ENCODE data around the gene DIS3.
"Not testable (repeated sequence)": the region's sequence is repeated elsewhere in the genome, so short reads cannot be mapped to it uniquely, and the experiment has no call there.

Gene DIS3

GRCh38 chr13:72781451-72782439 is at the start of gene DIS3, which contains the start of gene PIBF1:
Gene DIS3, minus strand, starts transcription at chr13:72781900. Its CDS starts 68 bp downstream, at chr13:72781832.
Gene PIBF1, plus strand, starts transcription at chr13:72782133. Its CDS starts 1,337 bp downstream, at chr13:72783470.
- peak; percentile 91 for TF ChIP-seq POLR2A (IDR thresholded peaks at IDR 0.05; ENCODE audit: low read length)
- no peak for TF ChIP-seq GATA1 (IDR thresholded peaks at IDR 0.05; ENCODE audit: low read depth, low read length)
- peak; percentile 97 to 98 for DNase-seq

- TF ChIP-seq POLR2A (IDR thresholded peaks at IDR 0.05; ENCODE audit: low read length) (no peak), GATA1 (IDR thresholded peaks at IDR 0.05; ENCODE audit: low read depth, low read length) (no peak)
- DNase-seq, result no peak
Observed at GRCh38 chr13:72823724-72824123, 42.0 kb upstream of the DIS3 start.

- no peak for DNase-seq
- TF ChIP-seq GATA1 (IDR thresholded peaks at IDR 0.05; ENCODE audit: low read depth, low read length), result no peak
- no peak for TF ChIP-seq POLR2A (IDR thresholded peaks at IDR 0.05; ENCODE audit: low read length)
Observed at GRCh38 chr13:72823081-72823480, 41.4 kb upstream of the DIS3 start.

- DNase-seq, result no peak
- TF ChIP-seq POLR2A (IDR thresholded peaks at IDR 0.05; ENCODE audit: low read length) (no peak), GATA1 (IDR thresholded peaks at IDR 0.05; ENCODE audit: low read depth, low read length) (no peak)
Observed at GRCh38 chr13:72820898-72821279, 39.2 kb upstream of the DIS3 start.

GRCh38 chr13:72820156-72820897 is 38.6 kb upstream of the DIS3 start:
- no peak for TF ChIP-seq GATA1 (IDR thresholded peaks at IDR 0.05; ENCODE audit: low read depth, low read length)
- no peak for TF ChIP-seq POLR2A (IDR thresholded peaks at IDR 0.05; ENCODE audit: low read length)
- DNase-seq, result peak; percentile 15 to 41

GRCh38 chr13:72808917-72809500 is 27.3 kb upstream of the DIS3 start:
- no peak for TF ChIP-seq GATA1 (IDR thresholded peaks at IDR 0.05; ENCODE audit: low read depth, low read length)
- no peak for TF ChIP-seq POLR2A (IDR thresholded peaks at IDR 0.05; ENCODE audit: low read length)
- DNase-seq, result peak; percentile 25 to 59

- DNase-seq, result not testable (repeated sequence)
Observed at GRCh38 chr13:72806514-72806913, 24.8 kb upstream of the DIS3 start.

- peak; percentile 4 to 22 for DNase-seq
- no peak for TF ChIP-seq GATA1 (IDR thresholded peaks at IDR 0.05; ENCODE audit: low read depth, low read length)
Observed at GRCh38 chr13:72805676-72806346, 24.1 kb upstream of the DIS3 start.

- TF ChIP-seq POLR2A (IDR thresholded peaks at IDR 0.05; ENCODE audit: low read length) (no peak), GATA1 (IDR thresholded peaks at IDR 0.05; ENCODE audit: low read depth, low read length) (no peak)
- no peak for DNase-seq
Observed at GRCh38 chr13:72804301-72804700, 22.6 kb upstream of the DIS3 start.

- DNase-seq, result no peak
- TF ChIP-seq GATA1 (IDR thresholded peaks at IDR 0.05; ENCODE audit: low read depth, low read length) (no peak), POLR2A (IDR thresholded peaks at IDR 0.05; ENCODE audit: low read length) (no peak)
Observed at GRCh38 chr13:72798817-72799216, 17.1 kb upstream of the DIS3 start.

- no peak for DNase-seq
- TF ChIP-seq GATA1 (IDR thresholded peaks at IDR 0.05; ENCODE audit: low read depth, low read length), result no peak
- TF ChIP-seq POLR2A (IDR thresholded peaks at IDR 0.05; ENCODE audit: low read length), result no peak
Observed at GRCh38 chr13:72792640-72793039, 10.9 kb upstream of the DIS3 start.

- TF ChIP-seq POLR2A (IDR thresholded peaks at IDR 0.05; ENCODE audit: low read length) (no peak), GATA1 (IDR thresholded peaks at IDR 0.05; ENCODE audit: low read depth, low read length) (no peak)
Observed at GRCh38 chr13:72788831-72789230, 7.1 kb upstream of the DIS3 start.

GRCh38 chr13:72784679-72785078 is 3.0 kb upstream of the DIS3 start:
- DNase-seq, result not testable (repeated sequence)

More at GRCh38 chr13:72788831-72789230, 7.1 kb upstream of the DIS3 start:
- no peak for DNase-seq

GRCh38 chr13:72782717-72783116 is 1.0 kb upstream of the DIS3 start:
- TF ChIP-seq GATA1 (IDR thresholded peaks at IDR 0.05; ENCODE audit: low read depth, low read length) (no peak), POLR2A (IDR thresholded peaks at IDR 0.05; ENCODE audit: low read length) (no peak)
- DNase-seq, result peak; percentile 36 to 39

All from erythroblast (primary cell).